ENCODE results near the gene ASPSCR1. TPM values are rescaled to one million over a fixed set of nuclear protein-coding genes. Genes with fewer than 3 reads are reported as not detected.

The ASPSCR1 gene
- total RNA-seq, 2 experiments from 2014 or later, result 77.8 to 89.1 TPM

- no peak for DNase-seq (ENCODE audit: low spot score)
- BruUV-seq (replicated peaks), result no TSS peak
- ChIA-PET POLR2A (no interaction called here), CTCF (ENCODE audit: unreplicated experiment) (interaction anchor here (0.6 kb wide), 1 partner anchor 9 kb away, joined by 4 read pairs; no protein-coding TSS in a partner anchor)
- no peaks in the 10 kb centered on the region for H3K9me3 ChIP-seq (ENCODE audit: low read length)
- H3K4me1 ChIP-seq (ENCODE audit: insufficient read depth, low read length, poor library complexity, severe bottlenecking), result no peaks in the 10 kb centered on the region
- no peak overlapping the region for H2AFZ ChIP-seq (ENCODE audit: low read length)
- H3K4me3 ChIP-seq (ENCODE audit: low read depth, low read length, poor library complexity, severe bottlenecking), result no peak overlapping the region
- no peaks in the 10 kb centered on the region for H3K36me3 ChIP-seq (ENCODE audit: insufficient read depth, low read length)
- H3K79me2 ChIP-seq (ENCODE audit: insufficient read depth, low read depth, low read length), result no peaks in the 10 kb centered on the region
- no peak for TF ChIP-seq EZH2phosphoT487 (IDR thresholded peaks at IDR 0.05; ENCODE audit: borderline replicate concordance, low read depth, low read length)
- no peak for TF ChIP-seq CTCF (conservative IDR thresholded peaks at IDR 0.05; ENCODE audit: low read length)
- H3K4me2 ChIP-seq (ENCODE audit: low read length), result no peak overlapping the region
- H4K20me1 ChIP-seq (ENCODE audit: insufficient read depth, low read length), result no peaks in the 10 kb centered on the region
- no peak overlapping the region for H3K27ac ChIP-seq (ENCODE audit: low read depth, low read length, poor library complexity, severe bottlenecking)
- no peaks in the 10 kb centered on the region for H3K9me2 ChIP-seq (ENCODE audit: insufficient read depth, low read length)
- intact Hi-C loops (cut with micrococcal nuclease; ENCODE audit: unreplicated experiment), result no loop called here
These were observed 27.4 kb downstream of the ASPSCR1 start for GRCh38 chr17:82004517-82005455.

GRCh38 chr17:82005701-82006348 lies 28.4 kb downstream of the ASPSCR1 start:
- H3K27ac ChIP-seq (ENCODE audit: low read depth, low read length, poor library complexity, severe bottlenecking), result no peak overlapping the region
- H3K36me3 ChIP-seq (ENCODE audit: insufficient read depth, low read length), result no peaks in the 10 kb centered on the region
- no peaks in the 10 kb centered on the region for H3K9me3 ChIP-seq (ENCODE audit: low read length)
- no peak overlapping the region for H3K4me2 ChIP-seq (ENCODE audit: low read length)
- H3K9me2 ChIP-seq (ENCODE audit: insufficient read depth, low read length), result no peaks in the 10 kb centered on the region
- CTCF ChIA-PET (ENCODE audit: unreplicated experiment), result no interaction called here
- no peak overlapping the region for H2AFZ ChIP-seq (ENCODE audit: low read length)
- TF ChIP-seq EZH2phosphoT487 (IDR thresholded peaks at IDR 0.05; ENCODE audit: borderline replicate concordance, low read depth, low read length) (no peak), CTCF (conservative IDR thresholded peaks at IDR 0.05; ENCODE audit: low read length) (no peak)
- intact Hi-C loops (cut with micrococcal nuclease; ENCODE audit: unreplicated experiment), result no loop called here
- H3K4me3 ChIP-seq (ENCODE audit: low read depth, low read length, poor library complexity, severe bottlenecking), result no peak overlapping the region
- H4K20me1 ChIP-seq (ENCODE audit: insufficient read depth, low read length), result no peaks in the 10 kb centered on the region
- H3K4me1 ChIP-seq (ENCODE audit: insufficient read depth, low read length, poor library complexity, severe bottlenecking), result no peaks in the 10 kb centered on the region
- POLR2A ChIA-PET, result no interaction called here
- H3K79me2 ChIP-seq (ENCODE audit: insufficient read depth, low read depth, low read length), result no peaks in the 10 kb centered on the region
- BruUV-seq (replicated peaks), result no TSS peak
- DNase-seq (ENCODE audit: low spot score), result no peak
